IPS-NIHi11 (cell line): ENCODE results near the gene CHMP4B.
A peak's percentile ranks its signal among the peaks of the same experiment; 100 is the strongest.

Source experiments
- DNase-seq: peaks from one replicate; pipeline ENCODE4 v3.0.0; 2012; ENCODE audit warnings: mixed read lengths, low spot score

CHMP4B gene

GRCh38 chr20:33840160-33840559, 29.0 kb downstream of the CHMP4B start:
- no peak for DNase-seq

- no peak for DNase-seq
These were observed 29.7 kb downstream of the CHMP4B start for GRCh38 chr20:33840759-33841435.

GRCh38 chr20:33841436-33841799, 30.3 kb downstream of the CHMP4B start:
- DNase-seq, result no peak

GRCh38 chr20:33842346-33842745, 31.2 kb downstream of the CHMP4B start:
- DNase-seq, result no peak

- DNase-seq, result no peak
These were observed 31.9 kb downstream of the CHMP4B start for GRCh38 chr20:33843050-33843449.

GRCh38 chr20:33843854-33844253, 32.7 kb downstream of the CHMP4B start:
- no peak for DNase-seq

- no peak for DNase-seq
These were observed 35.3 kb downstream of the CHMP4B start for GRCh38 chr20:33846291-33846935.

GRCh38 chr20:33847006-33847405, 35.9 kb downstream of the CHMP4B start:
- DNase-seq, result no peak

GRCh38 chr20:33848391-33848790, 37.2 kb downstream of the CHMP4B start:
- no peak for DNase-seq

- DNase-seq, result no peak
These were observed 39.0 kb downstream of the CHMP4B start for GRCh38 chr20:33850159-33850558.

GRCh38 chr20:33851842-33852466, 40.8 kb downstream of the CHMP4B start:
- no peak for DNase-seq

GRCh38 chr20:33852626-33853506, 41.7 kb downstream of the CHMP4B start:
- DNase-seq, result no peak

GRCh38 chr20:33853507-33853813, 42.3 kb downstream of the CHMP4B start:
- DNase-seq, result no peak

- DNase-seq, result no peak
These were observed 46.8 kb downstream of the CHMP4B start for GRCh38 chr20:33857722-33858563.

- DNase-seq, result no peak
These were observed 47.5 kb downstream of the CHMP4B start for GRCh38 chr20:33858666-33859065.

GRCh38 chr20:33859157-33859695, 48.1 kb downstream of the CHMP4B start:
- DNase-seq, result no peak

- DNase-seq, result no peak
These were observed 48.6 kb downstream of the CHMP4B start for GRCh38 chr20:33859751-33860150.

- no peak for DNase-seq
These were observed 50.3 kb downstream of the CHMP4B start for GRCh38 chr20:33861458-33861857.

GRCh38 chr20:33862709-33863403, 51.7 kb downstream of the CHMP4B start:
- peak; percentile 95 for DNase-seq

GRCh38 chr20:33863440-33864323, 52.5 kb downstream of the CHMP4B start:
- DNase-seq, result no peak
